ENCODE data around the gene SLC25A40. TPM values are rescaled to one million over a fixed set of nuclear protein-coding genes. Genes with fewer than 3 reads are reported as not detected.
"Not testable (repeated sequence)": the region's sequence is repeated elsewhere in the genome, so short reads cannot be mapped to it uniquely, and the experiment has no call there.

Gene SLC25A40
- total and polyA plus RNA-seq, 12 donors, result 4.5 to 57.2 (median 24.2) TPM

DNA sequence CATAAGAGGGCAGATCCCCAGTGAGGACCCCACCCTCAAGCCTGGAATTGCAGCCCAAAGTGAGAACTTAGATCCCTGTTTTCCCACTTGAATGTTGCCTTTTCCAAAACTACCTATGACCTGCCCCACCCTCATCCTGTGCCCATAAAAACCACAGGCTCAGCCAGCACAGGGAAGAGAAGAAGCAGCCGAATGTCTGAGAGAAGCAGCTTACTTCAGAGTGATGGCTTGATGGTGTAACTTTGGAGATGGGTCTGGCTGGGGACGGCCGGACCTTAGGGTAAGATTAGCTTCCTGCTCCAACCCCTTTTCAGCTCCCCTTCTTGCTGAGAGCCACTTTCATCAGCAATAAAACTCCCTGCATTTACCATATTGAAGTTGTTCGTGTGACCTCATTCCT is 5.7 kb downstream of the SLC25A40 start:
- no peaks in the 10 kb centered on the region for H3K27me3 ChIP-seq
- intact Hi-C loops (cut with DNase I), result no loop called here
- no peak overlapping the region for H3K4me3 ChIP-seq
- TF ChIP-seq CTCF (IDR thresholded peaks at IDR 0.05) (no peak), POLR2A (IDR thresholded peaks at IDR 0.05) (no peak)
- H3K9me3 ChIP-seq (replicated peaks in 1 of 3), result peaks cover 0 to 9% (median 5%) of the 10 kb centered on the region in 3 donors
- H3K4me1 ChIP-seq (replicated peaks in 1 of 2), result peaks cover 0 to 21% of the 10 kb centered on the region in 2 donors
- DNase-seq, result no peak
- H3K36me3 ChIP-seq (replicated peaks in 1 of 2), result no peaks in the 10 kb centered on the region
- no peak overlapping the region for H3K27ac ChIP-seq
- 91 to 99% (median 96%) methylated on average over 4 of the region's 4 CpGs for WGBS, 4 donors

DNA sequence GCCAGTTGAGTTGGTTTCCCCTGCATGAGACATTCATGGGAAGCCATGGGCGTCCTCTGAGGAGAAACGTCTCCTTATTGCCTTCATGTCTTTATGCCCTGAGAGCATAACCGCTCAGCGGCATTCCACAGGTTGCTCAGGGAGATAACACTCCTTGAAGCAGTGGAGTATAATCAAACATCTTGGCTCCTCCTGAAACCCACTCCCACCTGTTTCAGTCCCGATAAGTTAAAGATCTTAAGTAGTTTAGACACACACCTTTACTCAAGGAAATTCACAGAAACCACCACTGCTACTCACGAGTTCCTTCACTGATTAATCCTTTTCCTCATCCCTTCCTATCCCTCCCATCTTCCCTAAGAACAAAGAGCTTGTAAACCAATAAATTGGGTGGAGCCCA is 9.6 kb downstream of the SLC25A40 start:
- H3K4me3 ChIP-seq; H3K27me3 ChIP-seq; intact Hi-C loops (cut with DNase I); H3K36me3 ChIP-seq (replicated peaks in 1 of 2); H3K9me3 ChIP-seq (replicated peaks in 1 of 3); H3K27ac ChIP-seq; H3K4me1 ChIP-seq (replicated peaks in 1 of 2); DNase-seq: not testable (repeated sequence)
- 93 to 99% (median 98%) methylated on average over 6 of the region's 6 CpGs for WGBS, 4 donors

GRCh38 chr7:87866089-87866488 is 10.1 kb downstream of the SLC25A40 start:
- Histone ChIP-seq H3K27ac (no peak overlapping the region), H3K4me3 (no peak overlapping the region), H3K9me3 (replicated peaks in 1 of 3) (peaks cover 0 to 9% (median 0%) of the 10 kb centered on the region in 3 donors), H3K4me1 (replicated peaks in 1 of 2) (no peaks in the 10 kb centered on the region), H3K36me3 (replicated peaks in 1 of 2) (no peaks in the 10 kb centered on the region), H3K27me3 (no peaks in the 10 kb centered on the region)
- no peak for TF ChIP-seq CTCF (IDR thresholded peaks at IDR 0.05)
- TF ChIP-seq POLR2A (IDR thresholded peaks at IDR 0.05), result no peak
- no peak for DNase-seq
- 92 to 100% (median 98%) methylated on average over 2 of the region's 2 CpGs for WGBS, 4 donors
- intact Hi-C loops (cut with DNase I), result no loop called here

- intact Hi-C loops (cut with DNase I), result no loop called here
- Histone ChIP-seq H3K4me1 (replicated peaks in 1 of 2) (no peaks in the 10 kb centered on the region), H3K9me3 (replicated peaks in 1 of 3) (no peaks in the 10 kb centered on the region), H3K36me3 (replicated peaks in 1 of 2) (no peaks in the 10 kb centered on the region), H3K27me3 (no peaks in the 10 kb centered on the region), H3K27ac (no peak overlapping the region), H3K4me3 (no peak overlapping the region)
- TF ChIP-seq POLR2A (IDR thresholded peaks at IDR 0.05) (no peak), CTCF (IDR thresholded peaks at IDR 0.05) (no peak)
- 80 to 87% (median 82%) methylated on average over 3 of the region's 3 CpGs for WGBS, 4 donors
- DNase-seq, result no peak
Observed at GRCh38 chr7:87858417-87859100, 17.6 kb downstream of the SLC25A40 start.

- no peaks in the 10 kb centered on the region for H3K9me3 ChIP-seq (replicated peaks in 1 of 3)
- H3K4me3 ChIP-seq, result no peak overlapping the region
- intact Hi-C loops (cut with DNase I), result no loop called here
- H3K4me1 ChIP-seq (replicated peaks in 1 of 2), result no peaks in the 10 kb centered on the region
- H3K27ac ChIP-seq, result no peak overlapping the region
- 72 to 94% (median 85%) methylated on average over 1 of the region's 1 CpG for WGBS, 4 donors
- DNase-seq, result no peak
- H3K36me3 ChIP-seq (replicated peaks in 1 of 2), result peaks cover 0 to 6% of the 10 kb centered on the region in 2 donors
- no peaks in the 10 kb centered on the region for H3K27me3 ChIP-seq
- no peak for TF ChIP-seq POLR2A (IDR thresholded peaks at IDR 0.05)
- TF ChIP-seq CTCF (IDR thresholded peaks at IDR 0.05), result no peak
Observed at GRCh38 chr7:87853237-87853864, 22.8 kb downstream of the SLC25A40 start.
